Endodermal cell (in vitro differentiated cells): ENCODE data around the gene SYCP2L. TPM values are rescaled to one million over a fixed set of nuclear protein-coding genes. Genes with fewer than 3 reads are reported as not detected.
"Not testable (repeated sequence)": the region's sequence is repeated elsewhere in the genome, so short reads cannot be mapped to it uniquely, and the experiment has no call there.

Source experiments
- DNase-seq: peaks from one replicate; pipeline ENCODE4 v3.0.0-alpha.2; 2017
- H3K27ac ChIP-seq: 2 replicates; pipeline ENCODE4 v1.5.1; 2013; ENCODE audit warnings: mild to moderate bottlenecking, low read depth, low read length, moderate library complexity
- H3K27me3 ChIP-seq: 2 replicates; pipeline ENCODE4 v1.6.1; 2013; ENCODE audit warnings: mild to moderate bottlenecking, low read length, moderate library complexity; ENCODE audit not compliant: insufficient read depth, control insufficient read depth, poor library complexity, severe bottlenecking
- H3K36me3 ChIP-seq: 2 replicates; pipeline ENCODE4 v1.7.0; 2013; ENCODE audit warnings: mild to moderate bottlenecking, low read length, moderate library complexity; ENCODE audit not compliant: control insufficient read depth, insufficient read depth
- H3K4me1 ChIP-seq: one replicate; pipeline ENCODE4 v1.7.0; 2013; ENCODE audit warnings: low read length; ENCODE audit not compliant: control insufficient read depth, insufficient read depth
- H3K4me3 ChIP-seq: 2 replicates; pipeline ENCODE4 v1.5.1; 2013; ENCODE audit warnings: mild to moderate bottlenecking, low read length, moderate library complexity
- H3K9ac ChIP-seq: 2 replicates; pipeline ENCODE4 v1.6.1; 2013; ENCODE audit warnings: mild to moderate bottlenecking, low read length, moderate library complexity; ENCODE audit not compliant: poor library complexity, severe bottlenecking; ENCODE audit errors: extremely low read depth
- H3K9me3 ChIP-seq: 2 replicates; pipeline ENCODE4 v1.6.1; 2013; ENCODE audit warnings: mild to moderate bottlenecking, low read length, moderate library complexity; ENCODE audit not compliant: control insufficient read depth
- H3K27ac Mint-ChIP-seq: 2 replicates; pipeline ENCODE4 v1.8.0; 2020; ENCODE audit warnings: mixed read lengths
- H3K27me3 Mint-ChIP-seq: 2 replicates; pipeline ENCODE4 v1.8.0; 2021; ENCODE audit warnings: mild to moderate bottlenecking, mixed read lengths; ENCODE audit not compliant: insufficient read depth
- H3K36me3 Mint-ChIP-seq: 2 replicates; pipeline ENCODE4 v1.8.0; 2020; ENCODE audit warnings: low read depth, mixed read lengths
- H3K4me1 Mint-ChIP-seq: 2 replicates; pipeline ENCODE4 v1.8.0; 2020; ENCODE audit warnings: mixed read lengths
- H3K4me3 Mint-ChIP-seq: 2 replicates; pipeline ENCODE4 v1.8.0; 2020; ENCODE audit warnings: mild to moderate bottlenecking, moderate library complexity, mixed read lengths
- H3K9me3 Mint-ChIP-seq: 2 replicates; pipeline ENCODE4 v1.8.0; 2020; ENCODE audit warnings: mild to moderate bottlenecking, mixed read lengths
- CTCF ChIP-seq: fragments of 200-600 bp; sonication (generic); conservative IDR thresholded peaks from 2 replicates; pipeline ENCODE4 v1.5.0; 2021; ENCODE audit warnings: antibody characterized with exemption, mild to moderate bottlenecking
- WGBS, 2 experiments: methylation state at CpG; one replicate each; pipeline versions ENCODE4 v1.1.5 to v1.1.7; 2013; ENCODE audit warnings: missing lambda C conversion rate in 2 of 2, mixed read lengths in 1 of 2; ENCODE audit not compliant: insufficient coverage in 1 of 2, insufficient read length in 1 of 2; 5-methylcytosine and 5-hydroxymethylcytosine counted together
- total RNA-seq, 2 donors: library from RNA; stranded (reverse); fragmentation: NEBNext Ultra II Directional in 1 of 2; extraction: Animal tissue kit (Norgen Biotek cat#: 25700) in 1 of 2; gene quantifications; 2 replicates in 1 of 2; 3 replicates in 1 of 2; pipeline ENCODE4 v1.2.1, GENCODE V29; 2021

SYCP2L gene
- total RNA-seq, 2 donors from 2014 or later: 4.2 to 12.4 TPM

GRCh38 chr6:10908228-10908627 is 21.4 kb downstream of the SYCP2L start:
- H3K27ac ChIP-seq: no peak overlapping the region
- no peaks in the 10 kb centered on the region for H3K9me3 ChIP-seq
- H3K36me3 ChIP-seq: no peaks in the 10 kb centered on the region
- Mint-ChIP-seq H3K4me3 (no peak overlapping the region), H3K27me3 (no peaks in the 10 kb centered on the region), H3K27ac (no peak overlapping the region), H3K36me3 (peaks cover 13% of the 10 kb centered on the region), H3K4me1 (no peaks in the 10 kb centered on the region), H3K9me3 (no peaks in the 10 kb centered on the region)
- H3K27me3 ChIP-seq: no peaks in the 10 kb centered on the region
- no peak for TF ChIP-seq CTCF
- H3K4me3 ChIP-seq: no peak overlapping the region
- H3K4me1 ChIP-seq: no peaks in the 10 kb centered on the region
- WGBS, 2 experiments: 90% methylated on average over 1 of the region's 1 CpG; no CpG with 5 or more reads in 1 of the 2 experiments
- no peak overlapping the region for H3K9ac ChIP-seq
- no peak for DNase-seq

- H3K27me3 ChIP-seq, H3K27ac Mint-ChIP-seq, H3K4me1 ChIP-seq, H3K27me3 Mint-ChIP-seq, H3K9me3 ChIP-seq, H3K4me3 ChIP-seq, H3K36me3 ChIP-seq, H3K4me1 Mint-ChIP-seq, DNase-seq, H3K4me3 Mint-ChIP-seq, H3K9ac ChIP-seq, H3K27ac ChIP-seq: not testable (repeated sequence)
- peaks cover 39% of the 10 kb centered on the region for H3K36me3 Mint-ChIP-seq
- WGBS, 2 experiments: 98 to 100% methylated on average over 2 to 3 of the region's 3 CpGs
- peaks cover 11% of the 10 kb centered on the region for H3K9me3 Mint-ChIP-seq
Observed at GRCh38 chr6:10919520-10919919, 32.7 kb downstream of the SYCP2L start.

GRCh38 chr6:10933126-10933525 is 46.3 kb downstream of the SYCP2L start:
- H3K4me3 ChIP-seq: no peak overlapping the region
- H3K27ac ChIP-seq: no peak overlapping the region
- peaks cover 10% of the 10 kb centered on the region for H3K9me3 Mint-ChIP-seq
- H3K9me3 ChIP-seq: no peaks in the 10 kb centered on the region
- no peaks in the 10 kb centered on the region for H3K36me3 ChIP-seq
- H3K27ac Mint-ChIP-seq: no peak overlapping the region
- no peaks in the 10 kb centered on the region for H3K27me3 ChIP-seq
- H3K9ac ChIP-seq: no peak overlapping the region
- DNase-seq: no peak
- no peaks in the 10 kb centered on the region for H3K4me1 ChIP-seq
- no peaks in the 10 kb centered on the region for H3K4me1 Mint-ChIP-seq
- H3K4me3 Mint-ChIP-seq: no peak overlapping the region
- no peak for TF ChIP-seq CTCF
- WGBS, 2 experiments: 97 to 100% methylated on average over 1 of the region's 1 CpG
- H3K27me3 Mint-ChIP-seq: no peaks in the 10 kb centered on the region
- H3K36me3 Mint-ChIP-seq: peaks cover 14% of the 10 kb centered on the region

- no peaks in the 10 kb centered on the region for H3K36me3 ChIP-seq
- H3K27me3 ChIP-seq: no peaks in the 10 kb centered on the region
- no peaks in the 10 kb centered on the region for H3K4me1 Mint-ChIP-seq
- H3K4me1 ChIP-seq: no peaks in the 10 kb centered on the region
- H3K9me3 Mint-ChIP-seq: no peaks in the 10 kb centered on the region
- no peak overlapping the region for H3K4me3 Mint-ChIP-seq
- no peak for TF ChIP-seq CTCF
- H3K4me3 ChIP-seq: no peak overlapping the region
- H3K9ac ChIP-seq: no peak overlapping the region
- no peaks in the 10 kb centered on the region for H3K27me3 Mint-ChIP-seq
- 60 to 95% methylated on average over 1 to 2 of the region's 2 CpGs for WGBS, 2 experiments
- no peaks in the 10 kb centered on the region for H3K9me3 ChIP-seq
- no peaks in the 10 kb centered on the region for H3K36me3 Mint-ChIP-seq
- H3K27ac Mint-ChIP-seq: no peak overlapping the region
- DNase-seq: no peak
- no peak overlapping the region for H3K27ac ChIP-seq
Observed at GRCh38 chr6:10939840-10940239, 53.0 kb downstream of the SYCP2L start.
